ENCODE results near the gene ZNF559.
"Not testable (repeated sequence)": the region's sequence is repeated elsewhere in the genome, so short reads cannot be mapped to it uniquely, and the experiment has no call there.

Gene ZNF559

GRCh38 chr19:9323919-9324583 lies at the start of gene ZNF559:
Gene ZNF559, plus strand, starts transcription at chr19:9324179. Its CDS starts 14,371 bp downstream, at chr19:9338550.
- peak; percentile 96 for DNase-seq (ENCODE audit: low read depth)

- not testable (repeated sequence) for DNase-seq (ENCODE audit: low read depth)
Measured at GRCh38 chr19:9283485-9283884, 40.5 kb upstream of the ZNF559 start.

GRCh38 chr19:9289231-9289884 lies 34.6 kb upstream of the ZNF559 start:
- DNase-seq (ENCODE audit: low read depth): no peak

DNA sequence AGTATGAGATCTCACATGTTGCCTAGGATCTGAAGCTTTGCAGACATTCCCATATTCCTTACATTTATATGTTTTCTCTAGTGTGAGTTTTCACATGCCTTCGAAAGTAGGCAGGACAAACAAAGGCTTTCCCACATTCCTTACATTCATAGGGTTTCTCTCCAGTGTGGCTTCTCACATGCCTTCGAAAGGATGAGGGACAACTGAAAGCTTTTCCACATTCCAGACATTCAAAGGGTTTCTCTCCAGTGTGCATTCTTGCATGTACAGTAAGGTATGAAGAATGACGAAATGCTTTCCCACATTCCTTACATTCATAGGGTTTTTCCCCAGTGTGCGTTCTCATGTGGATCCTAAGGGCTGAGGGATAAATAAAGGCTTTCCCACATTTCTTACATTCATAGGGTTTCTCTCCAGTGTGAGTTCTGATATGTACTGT lies 28.5 kb upstream of the ZNF559 start:
- no peak for DNase-seq (ENCODE audit: low read depth)

- no peak for DNase-seq (ENCODE audit: low read depth)
Measured at GRCh38 chr19:9296336-9296735, 27.6 kb upstream of the ZNF559 start.

GRCh38 chr19:9306443-9306842 lies 17.5 kb upstream of the ZNF559 start:
- DNase-seq (ENCODE audit: low read depth): no peak

DNA sequence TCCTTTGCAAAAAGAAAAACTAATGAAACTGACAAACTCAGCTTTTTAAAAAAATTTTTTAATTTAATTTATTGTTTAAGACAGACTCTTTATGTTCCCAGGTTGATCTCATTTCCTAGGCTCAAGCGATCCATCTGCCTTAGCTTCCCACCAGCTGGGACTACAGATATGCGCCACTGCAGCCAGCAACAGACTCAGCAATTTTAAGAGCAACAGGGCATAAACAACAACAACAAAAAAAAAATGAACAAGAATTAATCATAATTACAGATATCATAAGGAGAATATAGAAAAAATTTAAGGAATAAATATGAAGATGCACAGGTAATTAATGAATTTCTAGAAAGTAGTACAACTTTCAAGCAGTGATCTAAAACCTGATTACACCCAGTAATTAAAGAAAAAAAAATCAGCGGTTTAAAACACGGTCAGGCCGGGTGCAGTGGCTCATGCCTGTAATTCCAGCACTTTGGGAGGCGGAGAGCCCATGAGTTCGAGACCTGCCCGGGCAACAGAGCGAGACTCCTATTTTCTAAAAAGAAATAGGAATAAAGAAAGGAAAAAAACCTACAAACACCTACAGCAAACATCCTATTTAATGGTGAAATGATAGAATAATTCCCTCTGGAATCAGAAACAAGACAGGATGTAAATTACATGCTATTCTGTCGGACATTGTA lies 15.7 kb upstream of the ZNF559 start:
- no peak for DNase-seq (ENCODE audit: low read depth)

DNA sequence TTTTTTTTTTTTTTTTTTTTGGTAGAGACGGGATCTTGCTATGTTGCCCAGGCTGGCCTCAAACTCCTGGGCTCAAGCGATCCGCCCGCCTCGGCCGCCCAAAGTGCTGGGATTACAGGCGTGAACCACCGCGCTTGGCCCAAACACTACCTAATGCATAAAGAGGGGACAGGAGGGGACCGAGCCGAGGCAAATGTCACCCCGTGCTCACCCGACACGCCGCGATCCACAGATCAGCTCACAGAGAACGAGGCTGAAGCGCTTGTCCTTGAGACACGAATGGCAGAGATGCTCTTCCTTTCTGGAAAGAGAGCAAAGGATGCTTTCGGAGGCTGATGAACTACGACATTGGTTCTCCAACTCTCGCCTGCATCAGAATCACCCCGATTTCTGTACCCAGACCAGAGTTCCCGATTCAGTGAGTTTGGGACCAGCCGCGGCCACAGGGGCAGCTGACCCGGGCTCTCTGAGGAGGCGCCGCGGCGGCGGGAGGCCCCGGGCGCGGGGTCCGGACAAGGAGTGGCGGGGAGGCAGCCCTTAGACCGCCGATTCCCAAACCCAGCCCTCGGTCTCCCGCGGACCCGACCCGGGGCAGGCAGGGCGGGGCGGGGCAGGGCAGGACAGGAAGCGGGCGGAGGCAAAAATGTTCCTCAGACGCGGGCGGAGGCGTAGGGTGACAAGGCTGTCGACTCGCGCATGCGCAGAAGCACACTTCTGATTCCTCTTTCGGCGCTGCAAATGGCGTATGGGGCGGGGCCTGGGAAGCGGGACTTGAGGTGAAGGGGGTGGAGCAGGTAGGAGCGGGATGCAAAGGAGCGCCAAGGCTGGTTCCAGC lies 14.6 kb upstream of the ZNF559 start, which contains the start of gene ZNF699:
TSS of gene ZNF699 (minus strand) at position 700 of the 835 bp plus-strand sequence. CDS start 4,719 bp downstream, outside the sequence.
- DNase-seq (ENCODE audit: low read depth): peak; percentile 98

GRCh38 chr19:9309974-9310446 lies 14.0 kb upstream of the ZNF559 start:
- DNase-seq (ENCODE audit: low read depth): no peak

GRCh38 chr19:9313756-9314155 lies 10.2 kb upstream of the ZNF559 start:
- no peak for DNase-seq (ENCODE audit: low read depth)

GRCh38 chr19:9321338-9321737 lies 2.6 kb upstream of the ZNF559 start:
- no peak for DNase-seq (ENCODE audit: low read depth)

- DNase-seq (ENCODE audit: low read depth): not testable (repeated sequence)
Measured at GRCh38 chr19:9321756-9322155, 2.2 kb upstream of the ZNF559 start.

DNA sequence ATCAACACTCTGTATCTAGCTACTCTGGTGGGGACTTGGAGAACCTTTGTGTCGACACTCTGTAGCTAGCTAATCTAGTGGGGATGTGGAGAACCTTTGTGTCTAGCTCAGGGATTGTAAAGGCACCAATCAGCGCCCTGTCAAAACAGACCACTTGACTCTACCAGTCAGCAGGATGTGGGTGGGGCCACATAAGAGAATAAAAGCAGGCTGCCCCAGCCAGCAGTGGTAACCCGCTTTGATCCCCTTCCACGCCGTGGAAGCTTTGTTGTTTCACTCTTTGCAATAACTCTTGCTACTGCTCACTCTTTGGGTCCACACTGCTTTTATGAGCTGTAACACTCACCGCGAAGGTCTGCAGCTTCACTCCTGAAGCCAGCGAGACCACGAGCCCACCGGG lies 1.8 kb upstream of the ZNF559 start:
- not testable (repeated sequence) for DNase-seq (ENCODE audit: low read depth)

DNA sequence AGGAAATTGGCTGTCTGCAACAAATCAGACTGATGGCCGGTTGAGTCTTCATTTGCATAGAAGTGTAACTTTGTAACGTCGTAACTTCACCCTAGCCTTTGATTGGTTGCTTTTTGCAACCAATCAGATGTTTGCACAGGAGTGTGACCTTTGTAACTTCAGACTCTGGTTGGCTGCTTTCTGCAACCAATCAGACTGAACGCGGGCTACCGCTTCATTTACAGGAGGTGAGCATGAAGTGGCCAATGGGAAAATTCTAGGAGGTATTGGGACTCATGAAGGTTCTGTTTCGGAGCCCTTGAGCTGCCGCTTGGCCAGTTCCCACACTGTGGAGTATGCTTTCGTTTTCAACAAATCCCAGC lies 441 bp upstream of the ZNF559 start:
- peak; percentile 28 for DNase-seq (ENCODE audit: low read depth)

DNA sequence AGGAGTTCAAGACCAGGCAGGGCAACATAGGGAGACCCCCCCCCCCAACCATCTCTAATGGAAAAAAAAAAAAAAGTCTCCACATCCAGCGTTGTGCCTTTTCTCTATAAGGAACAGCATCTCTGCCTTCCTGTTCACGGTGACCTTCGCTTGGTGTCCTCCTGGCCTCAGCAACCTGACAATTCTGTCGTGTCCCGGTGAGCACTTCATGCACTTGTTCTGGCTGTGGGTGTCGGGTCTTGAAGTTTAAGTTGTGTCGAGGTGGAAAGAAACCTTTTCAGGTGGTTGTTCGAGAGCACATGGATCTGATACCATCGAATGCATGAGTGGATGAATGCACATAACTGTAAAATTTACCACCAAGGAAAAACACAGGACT lies 594 bp downstream of the ZNF559 start:
- no peak for DNase-seq (ENCODE audit: low read depth)

DNA sequence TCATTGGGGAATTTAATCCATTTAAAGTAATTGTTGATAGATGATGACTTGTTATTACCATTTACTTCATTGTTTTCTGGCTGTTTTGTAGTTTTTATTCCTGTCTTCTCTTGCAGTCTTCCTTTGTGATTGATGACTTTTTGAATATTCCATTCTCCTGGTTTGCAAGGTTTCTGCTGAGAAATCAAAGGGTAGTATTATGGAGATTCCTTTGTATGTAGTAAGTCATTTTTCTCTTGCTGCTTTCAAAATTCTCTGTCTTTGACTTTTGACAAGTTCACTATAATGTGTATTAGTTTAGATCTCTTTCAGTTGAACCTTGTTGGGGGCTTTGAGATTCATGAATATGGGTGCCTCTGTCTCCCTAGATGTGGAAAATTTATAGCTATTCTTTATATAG lies 6.0 kb downstream of the ZNF559 start:
- no peak for DNase-seq (ENCODE audit: low read depth)

DNA sequence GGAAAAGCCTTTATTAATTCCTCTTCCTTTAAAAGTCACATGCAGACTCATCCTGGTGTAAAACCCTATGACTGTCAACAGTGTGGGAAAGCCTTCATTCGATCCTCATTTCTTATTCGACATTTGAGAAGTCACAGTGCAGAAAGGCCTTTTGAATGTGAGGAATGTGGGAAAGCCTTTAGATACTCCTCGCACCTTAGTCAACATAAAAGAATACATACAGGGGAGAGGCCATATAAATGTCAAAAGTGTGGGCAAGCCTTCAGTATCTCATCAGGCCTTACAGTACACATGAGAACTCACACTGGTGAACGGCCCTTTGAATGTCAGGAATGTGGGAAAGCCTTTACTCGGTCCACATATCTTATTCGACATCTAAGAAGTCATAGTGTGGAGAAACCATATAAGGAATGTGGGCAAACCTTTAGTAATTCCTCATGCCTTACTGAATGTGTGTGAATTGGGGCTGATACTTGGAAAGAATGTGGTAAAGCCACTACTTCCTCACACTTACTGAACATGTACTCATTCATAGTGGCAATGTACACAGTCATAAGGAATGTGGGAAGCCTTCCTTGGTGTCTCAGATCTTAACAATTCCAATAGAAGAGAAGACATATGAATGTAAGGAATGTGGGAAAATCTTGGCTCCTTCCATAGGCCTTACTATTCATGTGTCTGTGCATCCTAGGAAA lies 18.8 kb downstream of the ZNF559 start:
- no peak for DNase-seq (ENCODE audit: low read depth)

GRCh38 chr19:9345005-9345404 lies 21.0 kb downstream of the ZNF559 start:
- DNase-seq (ENCODE audit: low read depth): no peak

DNA sequence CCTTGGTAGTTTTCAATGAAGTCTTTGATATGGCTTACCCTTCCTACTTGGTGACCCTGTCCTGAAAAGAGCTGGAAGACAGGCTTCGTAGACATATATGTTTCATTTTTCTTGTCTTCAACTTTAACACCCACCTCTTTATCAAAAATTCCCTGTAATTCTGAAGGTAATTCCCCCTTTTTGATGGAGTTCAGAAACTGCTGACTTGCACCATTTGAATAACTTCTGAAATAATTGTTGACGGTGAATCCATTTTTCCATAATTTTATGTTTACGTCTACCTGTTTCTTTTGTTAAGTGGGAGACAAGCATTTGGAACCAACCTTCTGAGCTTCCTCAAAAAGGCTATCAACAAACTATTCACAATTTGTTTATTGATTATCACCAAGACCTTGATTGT lies 24.3 kb downstream of the ZNF559 start:
- no peak for DNase-seq (ENCODE audit: low read depth)

DNA sequence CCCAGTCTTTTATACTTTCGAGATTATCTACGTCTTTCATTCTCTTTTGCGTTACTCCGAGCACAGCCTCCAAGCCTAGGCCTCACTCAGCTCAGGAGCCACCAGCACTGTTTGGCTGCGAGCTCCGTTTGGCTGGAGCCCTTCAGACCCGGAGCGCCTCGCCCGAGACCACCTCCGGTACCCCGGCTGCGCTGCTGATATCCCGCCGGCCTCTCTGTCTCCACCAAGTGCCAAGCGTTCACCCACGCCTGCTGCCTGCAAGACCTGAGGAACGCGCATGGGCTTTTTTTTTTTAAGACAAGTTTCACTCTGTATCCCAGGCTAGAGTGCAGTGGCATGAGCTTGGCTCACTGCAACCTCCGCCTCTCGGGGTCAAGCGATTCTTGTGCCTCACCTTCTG lies 24.7 kb downstream of the ZNF559 start:
- DNase-seq (ENCODE audit: low read depth): no peak

DNA sequence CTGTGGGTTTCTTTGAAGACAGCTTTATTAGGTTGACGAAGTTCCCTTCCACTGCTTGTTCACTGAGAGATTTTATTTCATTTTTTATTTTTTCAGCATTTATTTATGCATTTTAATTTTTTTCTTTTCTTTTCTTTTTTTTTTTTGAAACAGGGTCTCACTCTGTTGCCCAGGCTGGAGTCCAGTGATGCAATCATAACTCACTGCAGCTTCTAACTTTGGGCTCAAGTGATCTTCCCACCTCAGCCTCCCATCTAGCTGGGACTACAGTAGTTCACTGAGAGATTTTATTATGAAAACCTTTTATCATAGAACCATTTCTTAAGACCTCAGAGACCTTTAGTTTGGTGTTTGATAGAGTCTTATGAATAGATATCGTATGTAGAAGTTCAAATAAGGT lies 28.5 kb downstream of the ZNF559 start:
- DNase-seq (ENCODE audit: low read depth): no peak

- no peak for DNase-seq (ENCODE audit: low read depth)
Measured at GRCh38 chr19:9353011-9353410, 29.0 kb downstream of the ZNF559 start.
